ENCODE measurements around the gene OGFRL1.

OGFRL1 gene

DNA sequence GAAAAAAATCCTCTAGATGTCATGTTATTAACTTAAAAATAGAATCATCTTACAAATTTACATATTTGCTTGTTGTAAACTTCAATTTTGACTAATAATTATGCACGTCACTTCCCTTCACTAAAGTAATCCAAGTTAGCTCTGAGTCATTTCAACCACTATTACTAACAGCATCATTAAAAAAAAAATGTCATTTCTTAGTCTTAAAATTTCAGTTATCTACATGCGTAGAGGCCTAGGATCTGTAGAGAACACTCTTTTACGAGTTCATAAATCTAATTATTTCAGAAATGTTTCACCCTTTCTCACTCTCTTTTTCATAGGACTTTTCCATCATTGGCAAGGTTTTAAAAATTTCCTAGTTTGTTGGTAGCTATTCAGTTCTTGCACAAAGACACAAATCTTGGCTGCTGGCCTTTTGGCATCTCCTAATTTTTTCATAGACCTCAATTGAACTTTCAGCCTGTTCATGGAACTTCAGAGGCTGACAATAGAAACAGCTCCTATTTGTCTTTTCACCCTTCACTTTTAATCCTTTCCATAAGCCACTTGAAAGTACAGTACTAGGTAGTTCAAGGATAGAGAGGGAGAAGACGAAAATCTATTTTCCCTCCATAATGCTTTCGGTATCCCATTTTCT, 61.5 kb downstream of the OGFRL1 start:
- H2AFZ ChIP-seq (ENCODE audit: low read depth, low read length): no peak overlapping the region
- H3K4me1 ChIP-seq (ENCODE audit: low read length): peaks cover 47% of the 10 kb centered on the region
- H3K9me3 ChIP-seq (ENCODE audit: insufficient read depth, low read length): no peaks in the 10 kb centered on the region
- no peaks in the 10 kb centered on the region for H3K36me3 ChIP-seq (replicated peaks; ENCODE audit: low read depth, low read length)
- no peaks in the 10 kb centered on the region for H3K27me3 ChIP-seq (ENCODE audit: low read depth, low read length)
- no peak overlapping the region; the same call in 1 of the 2 replicates for H3K9ac ChIP-seq (ENCODE audit: low read length)
- H3K27ac ChIP-seq (ENCODE audit: low read length): no peak overlapping the region
- no peaks in the 10 kb centered on the region for H4K20me1 ChIP-seq (ENCODE audit: insufficient read depth, low read length)
- H3K4me3 ChIP-seq (ENCODE audit: low read length): no peak overlapping the region
- TF ChIP-seq, protein P1, sequence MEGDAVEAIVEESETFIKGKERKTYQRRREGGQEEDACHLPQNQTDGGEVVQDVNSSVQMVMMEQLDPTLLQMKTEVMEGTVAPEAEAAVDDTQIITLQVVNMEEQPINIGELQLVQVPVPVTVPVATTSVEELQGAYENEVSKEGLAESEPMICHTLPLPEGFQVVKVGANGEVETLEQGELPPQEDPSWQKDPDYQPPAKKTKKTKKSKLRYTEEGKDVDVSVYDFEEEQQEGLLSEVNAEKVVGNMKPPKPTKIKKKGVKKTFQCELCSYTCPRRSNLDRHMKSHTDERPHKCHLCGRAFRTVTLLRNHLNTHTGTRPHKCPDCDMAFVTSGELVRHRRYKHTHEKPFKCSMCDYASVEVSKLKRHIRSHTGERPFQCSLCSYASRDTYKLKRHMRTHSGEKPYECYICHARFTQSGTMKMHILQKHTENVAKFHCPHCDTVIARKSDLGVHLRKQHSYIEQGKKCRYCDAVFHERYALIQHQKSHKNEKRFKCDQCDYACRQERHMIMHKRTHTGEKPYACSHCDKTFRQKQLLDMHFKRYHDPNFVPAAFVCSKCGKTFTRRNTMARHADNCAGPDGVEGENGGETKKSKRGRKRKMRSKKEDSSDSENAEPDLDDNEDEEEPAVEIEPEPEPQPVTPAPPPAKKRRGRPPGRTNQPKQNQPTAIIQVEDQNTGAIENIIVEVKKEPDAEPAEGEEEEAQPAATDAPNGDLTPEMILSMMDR (IDR thresholded peaks at IDR 0.05; ENCODE audit: low read depth, low read length): no peak
- TF ChIP-seq EZH2phosphoT487 (IDR thresholded peaks at IDR 0.05; ENCODE audit: low read depth): no peak
- H3K79me2 ChIP-seq (ENCODE audit: low read length): no peaks in the 10 kb centered on the region
- H3K4me2 ChIP-seq (ENCODE audit: low read length): peak overlapping the region; percentile 7; the same call in 1 of the 2 replicates

DNA sequence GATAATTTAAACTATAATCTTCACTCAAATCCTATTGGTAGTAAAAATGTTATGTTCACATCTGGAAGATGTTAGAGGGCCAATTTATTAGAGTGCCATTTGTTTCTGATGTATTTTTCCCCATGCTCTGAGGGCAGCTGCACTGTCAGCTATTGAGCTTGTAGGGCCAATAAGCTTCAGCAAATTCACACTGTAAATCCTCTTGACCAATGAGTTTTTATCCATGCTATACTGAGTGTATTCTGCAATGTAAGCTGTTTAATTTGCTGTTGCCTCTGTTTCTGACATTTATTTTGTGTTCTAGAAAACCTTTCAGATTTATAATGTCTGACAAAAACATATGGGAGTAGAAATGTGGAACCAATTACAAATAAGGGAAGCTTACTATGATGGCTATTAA, 62.6 kb downstream of the OGFRL1 start:
- H3K79me2 ChIP-seq (ENCODE audit: low read length): no peaks in the 10 kb centered on the region
- H3K9ac ChIP-seq (ENCODE audit: low read length): no peak overlapping the region
- no peaks in the 10 kb centered on the region for H3K36me3 ChIP-seq (replicated peaks; ENCODE audit: low read depth, low read length)
- no peak overlapping the region for H2AFZ ChIP-seq (ENCODE audit: low read depth, low read length)
- no peaks in the 10 kb centered on the region for H4K20me1 ChIP-seq (ENCODE audit: insufficient read depth, low read length)
- H3K27ac ChIP-seq (ENCODE audit: low read length): no peak overlapping the region
- no peaks in the 10 kb centered on the region for H3K27me3 ChIP-seq (ENCODE audit: low read depth, low read length)
- no peak for TF ChIP-seq EZH2phosphoT487 (IDR thresholded peaks at IDR 0.05; ENCODE audit: low read depth)
- TF ChIP-seq, protein P1 (IDR thresholded peaks at IDR 0.05; ENCODE audit: low read depth, low read length): no peak
- peaks cover 39% of the 10 kb centered on the region for H3K4me1 ChIP-seq (ENCODE audit: low read length)
- no peaks in the 10 kb centered on the region for H3K9me3 ChIP-seq (ENCODE audit: insufficient read depth, low read length)
- no peak overlapping the region for H3K4me3 ChIP-seq (ENCODE audit: low read length)
- H3K4me2 ChIP-seq (ENCODE audit: low read length): no peak overlapping the region
